Measurements from ENCODE around the gene CAB39.

DNA sequence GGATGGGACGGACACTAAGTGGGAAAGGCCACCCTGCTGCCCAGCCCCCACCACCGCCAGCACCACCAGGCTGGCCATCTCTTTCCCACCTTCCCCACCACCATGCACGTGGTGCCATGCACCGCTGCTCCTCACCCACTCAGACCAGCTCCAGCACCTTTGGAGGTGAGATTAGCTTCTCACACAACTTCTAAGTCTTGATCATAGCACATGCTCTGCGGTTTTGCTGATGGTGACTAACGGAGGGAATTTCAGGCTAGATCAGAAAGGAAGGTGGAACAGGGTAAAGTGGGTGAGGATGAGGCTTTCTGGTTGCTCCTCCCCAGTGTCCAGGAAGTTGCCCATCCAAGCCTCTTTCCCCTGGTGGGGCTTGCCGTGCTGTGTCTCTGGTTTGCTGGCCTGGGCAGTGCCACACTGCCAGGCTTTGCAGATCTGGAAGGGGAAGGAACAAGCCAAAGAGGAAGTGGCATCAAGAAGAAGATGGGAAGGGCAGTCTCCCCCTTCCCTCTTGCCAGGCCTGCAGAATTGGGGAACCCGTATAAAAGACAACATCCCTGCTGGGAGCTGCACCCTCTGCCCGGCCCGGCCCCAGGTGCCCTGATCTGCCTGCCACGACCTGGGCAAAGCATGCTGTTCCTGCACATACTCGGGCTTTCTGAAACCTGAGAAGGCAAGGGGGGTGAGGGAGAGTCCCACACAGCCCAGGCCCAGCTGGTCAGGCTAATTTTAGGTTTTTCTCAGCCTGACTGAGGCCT is 44.3 kb upstream of the CAB39 start:
- TF ChIP-seq POLR2A (IDR thresholded peaks at IDR 0.05): no peak
- TF ChIP-seq CTCF (IDR thresholded peaks at IDR 0.05): no peak
